ENCODE data around the gene CLDN1. TPM values are rescaled to one million over a fixed set of nuclear protein-coding genes. Genes with fewer than 3 reads are reported as not detected.

Gene CLDN1
- total and polyA plus RNA-seq, 2 donors (not counting 1 experiment from before 2014, with no cell fraction given) = 3.0 to 7.1 TPM

DNA sequence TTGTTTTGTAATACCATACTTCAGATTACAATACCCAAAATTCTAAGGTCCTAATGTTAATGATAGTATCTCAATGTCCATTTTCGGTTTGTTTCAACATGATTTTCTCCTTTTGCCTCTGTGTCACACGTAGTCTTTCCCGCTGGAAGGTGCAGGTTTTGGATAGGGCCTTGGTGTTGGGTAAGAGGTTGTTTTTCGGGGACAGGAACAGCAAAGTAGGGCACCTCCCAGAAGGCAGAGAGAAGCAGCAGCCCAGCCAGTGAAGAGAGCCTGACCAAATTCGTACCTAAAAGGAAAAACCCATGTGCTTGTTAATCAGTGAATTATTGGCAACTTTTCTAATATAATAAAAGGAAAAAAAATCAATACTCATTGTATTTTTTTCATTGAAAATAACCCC is 14.1 kb downstream of the CLDN1 start:
- Histone ChIP-seq H3K36me3 (ENCODE audit: control insufficient read depth, insufficient read depth, low read length) (no peaks in the 10 kb centered on the region), H3K4me2 (ENCODE audit: extremely low read depth, insufficient read depth, low read length) (no peak overlapping the region), H3K4me1 (ENCODE audit: control insufficient read depth, extremely low read depth, insufficient read depth, low read length) (no peaks in the 10 kb centered on the region), H3K9ac (ENCODE audit: insufficient read depth, low read length) (no peak overlapping the region), H2AFZ (ENCODE audit: low read length) (no peak overlapping the region), H3K79me2 (ENCODE audit: control insufficient read depth, insufficient read depth, low read length) (no peaks in the 10 kb centered on the region), H4K20me1 (ENCODE audit: control insufficient read depth, extremely low read depth, insufficient read depth, low read length) (no peaks in the 10 kb centered on the region), H3K9me3 (ENCODE audit: control insufficient read depth, insufficient read depth, low read depth, low read length) (no peaks in the 10 kb centered on the region), H3K4me3 (replicated peaks in 1 of 4; ENCODE audit: control extremely low read depth in 1 of 4, insufficient read depth in 1 of 4, low read depth in 3 of 4, low read length in 4 of 4) (no peak overlapping the region), H3K27ac (ENCODE audit: insufficient read depth, low read length) (no peak overlapping the region), H3K27me3 (ENCODE audit: control insufficient read depth, insufficient read depth, low read length) (no peaks in the 10 kb centered on the region)
- DNase-seq (ENCODE audit: low read depth in 2 of 2) = no peak
- TF ChIP-seq EZH2 (IDR thresholded peaks at IDR 0.05; ENCODE audit: low read length, missing control alignments) (no peak), CTCF (conservative IDR thresholded peaks at IDR 0.05 in 1 of 2, IDR thresholded peaks at IDR 0.05 in 1 of 2; ENCODE audit: low read depth in 1 of 2, low read length in 2 of 2) (no peak)

DNA sequence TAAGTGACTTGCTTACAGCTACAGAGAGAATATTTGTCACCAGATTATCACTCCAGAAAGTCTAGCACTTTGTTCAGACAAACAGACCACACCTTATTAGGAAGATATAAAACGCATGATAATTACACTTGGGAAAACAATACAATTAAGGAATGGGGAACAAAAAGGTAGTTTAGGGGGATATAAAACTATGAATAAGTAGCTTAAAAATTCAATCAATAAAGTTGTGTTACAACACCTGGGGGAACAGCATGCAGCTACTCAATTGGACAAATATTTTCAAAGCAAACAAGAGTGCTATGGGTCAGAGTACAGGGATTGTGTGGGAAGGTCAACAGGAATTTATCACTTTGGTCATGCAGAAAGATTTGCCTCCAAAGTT is 15.1 kb downstream of the CLDN1 start:
- Histone ChIP-seq H3K4me3 (replicated peaks in 1 of 4; ENCODE audit: control extremely low read depth in 1 of 4, insufficient read depth in 1 of 4, low read depth in 3 of 4, low read length in 4 of 4) (no peak overlapping the region), H3K27me3 (ENCODE audit: control insufficient read depth, insufficient read depth, low read length) (no peaks in the 10 kb centered on the region), H3K9me3 (ENCODE audit: control insufficient read depth, insufficient read depth, low read depth, low read length) (no peaks in the 10 kb centered on the region), H3K4me1 (ENCODE audit: control insufficient read depth, extremely low read depth, insufficient read depth, low read length) (no peaks in the 10 kb centered on the region), H3K79me2 (ENCODE audit: control insufficient read depth, insufficient read depth, low read length) (no peaks in the 10 kb centered on the region), H3K9ac (ENCODE audit: insufficient read depth, low read length) (no peak overlapping the region), H4K20me1 (ENCODE audit: control insufficient read depth, extremely low read depth, insufficient read depth, low read length) (no peaks in the 10 kb centered on the region), H2AFZ (ENCODE audit: low read length) (no peak overlapping the region), H3K36me3 (ENCODE audit: control insufficient read depth, insufficient read depth, low read length) (no peaks in the 10 kb centered on the region), H3K27ac (ENCODE audit: insufficient read depth, low read length) (no peak overlapping the region), H3K4me2 (ENCODE audit: extremely low read depth, insufficient read depth, low read length) (no peak overlapping the region)
- DNase-seq (ENCODE audit: low read depth in 2 of 2) = no peak
- TF ChIP-seq CTCF (conservative IDR thresholded peaks at IDR 0.05 in 1 of 2, IDR thresholded peaks at IDR 0.05 in 1 of 2; ENCODE audit: low read depth in 1 of 2, low read length in 2 of 2) = no peak
- TF ChIP-seq EZH2 (IDR thresholded peaks at IDR 0.05; ENCODE audit: low read length, missing control alignments) = no peak

GRCh38 chr3:190306513-190307163 is 15.6 kb downstream of the CLDN1 start:
- Histone ChIP-seq H3K9ac (ENCODE audit: insufficient read depth, low read length) (no peak overlapping the region), H2AFZ (ENCODE audit: low read length) (no peak overlapping the region), H4K20me1 (ENCODE audit: control insufficient read depth, extremely low read depth, insufficient read depth, low read length) (no peaks in the 10 kb centered on the region), H3K4me1 (ENCODE audit: control insufficient read depth, extremely low read depth, insufficient read depth, low read length) (no peaks in the 10 kb centered on the region), H3K36me3 (ENCODE audit: control insufficient read depth, insufficient read depth, low read length) (no peaks in the 10 kb centered on the region), H3K79me2 (ENCODE audit: control insufficient read depth, insufficient read depth, low read length) (no peaks in the 10 kb centered on the region), H3K27me3 (ENCODE audit: control insufficient read depth, insufficient read depth, low read length) (no peaks in the 10 kb centered on the region), H3K4me2 (ENCODE audit: extremely low read depth, insufficient read depth, low read length) (no peak overlapping the region), H3K27ac (ENCODE audit: insufficient read depth, low read length) (no peak overlapping the region), H3K4me3 (replicated peaks in 1 of 4; ENCODE audit: control extremely low read depth in 1 of 4, insufficient read depth in 1 of 4, low read depth in 3 of 4, low read length in 4 of 4) (no peak overlapping the region), H3K9me3 (ENCODE audit: control insufficient read depth, insufficient read depth, low read depth, low read length) (no peaks in the 10 kb centered on the region)
- DNase-seq (ENCODE audit: low read depth in 2 of 2) = peak; percentile 76 to 93
- TF ChIP-seq EZH2 (IDR thresholded peaks at IDR 0.05; ENCODE audit: low read length, missing control alignments) = no peak
- TF ChIP-seq CTCF (conservative IDR thresholded peaks at IDR 0.05 in 1 of 2, IDR thresholded peaks at IDR 0.05 in 1 of 2; ENCODE audit: low read depth in 1 of 2, low read length in 2 of 2) = no peak

All from fibroblast of lung (primary cell).